Cardiac septum (tissue), 1 donor: ENCODE results near the gene FOXO3. TPM values are rescaled to one million over a fixed set of nuclear protein-coding genes. Genes with fewer than 3 reads are reported as not detected.
A peak's percentile ranks its signal among the peaks of the same experiment; 100 is the strongest.
"Not testable (repeated sequence)": the region's sequence is repeated elsewhere in the genome, so short reads cannot be mapped to it uniquely, and the experiment has no call there.

Source experiments
- DNase-seq: peaks from one replicate; pipeline ENCODE4 v3.0.0-alpha.2; 2020; ENCODE audit warnings: low spot score
- intact Hi-C: fragments of 100-400 bp; cut with DNase I; formaldehyde crosslinking; loops from one replicate; pipeline ENCODE4 v1.14.0; 2022
- total RNA-seq: library from RNA; stranded (reverse); fragmentation: NEBNext Ultra II Directional; extraction: Animal tissue kit (Norgen Biotek cat#: 25700); gene quantifications from one replicate; pipeline ENCODE4 v1.2.1, GENCODE V29; 2021
- donor health status: DM: no; HTN: no; CAD: no.

FOXO3 gene
- total RNA-seq, 1 donor from 2014 or later: 32.1 TPM

DNA sequence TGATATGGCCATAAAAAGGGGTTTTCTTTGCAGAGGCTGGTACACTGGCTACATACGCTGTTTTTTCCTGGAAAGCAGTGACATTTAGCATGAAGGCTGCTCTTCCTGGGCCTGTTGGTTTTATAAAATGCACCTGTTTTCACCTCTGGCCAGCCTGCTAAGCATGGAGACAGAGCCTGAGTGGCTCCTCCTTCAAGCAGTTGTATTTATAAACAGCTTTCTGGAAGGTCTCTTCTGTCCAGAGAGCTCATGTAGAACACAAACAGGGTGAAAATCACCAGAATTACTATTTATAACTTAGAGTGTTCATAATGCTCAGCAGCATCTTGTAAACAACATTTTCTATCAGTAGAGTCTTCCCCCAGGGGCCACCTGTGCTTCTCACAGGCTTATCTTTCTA is 109.0 kb downstream of the FOXO3 start:
- DNase-seq: no peak
- intact Hi-C loops: no loop called here

DNA sequence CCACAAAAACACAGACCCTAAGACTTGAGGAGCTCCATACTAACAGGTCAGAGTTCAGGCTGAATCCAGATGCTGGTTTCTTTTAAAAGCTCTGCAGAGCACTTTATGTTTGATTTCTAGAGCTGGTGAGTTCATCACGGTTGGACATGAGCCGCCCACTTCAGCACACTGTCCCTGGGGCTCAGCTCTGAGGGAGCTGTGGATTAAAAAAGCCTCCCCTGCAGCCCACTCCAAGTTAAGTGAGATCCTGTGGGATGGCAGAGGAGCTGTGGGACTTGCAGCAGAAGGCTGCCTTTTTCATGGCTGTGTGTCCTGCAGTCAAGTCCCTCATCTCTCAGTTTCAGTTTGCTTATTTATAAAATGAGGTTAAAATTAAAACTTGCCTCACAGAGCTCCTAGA is 110.5 kb downstream of the FOXO3 start:
- intact Hi-C loops: no loop called here
- no peak for DNase-seq

DNA sequence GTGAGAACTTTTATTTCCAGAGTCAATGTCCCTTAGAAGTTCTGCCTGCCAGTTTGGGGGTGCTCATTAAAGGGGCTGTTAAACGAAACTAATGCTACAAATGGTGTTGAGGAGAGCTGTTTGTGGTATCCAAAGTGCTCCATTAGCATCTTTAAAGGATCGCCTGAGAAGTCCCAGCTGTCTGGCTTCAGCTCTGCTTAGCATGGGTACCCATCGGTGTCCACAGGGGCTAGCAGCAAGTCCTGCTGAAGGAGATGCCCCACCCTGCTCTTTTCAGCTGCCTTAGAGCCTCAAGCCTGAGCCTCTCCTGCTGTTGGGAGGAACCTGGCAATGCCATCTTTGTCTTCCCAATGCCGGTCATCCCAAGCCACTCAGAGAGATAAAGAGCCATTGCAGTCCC is 111.1 kb downstream of the FOXO3 start:
- intact Hi-C loops: no loop called here
- no peak for DNase-seq

DNA sequence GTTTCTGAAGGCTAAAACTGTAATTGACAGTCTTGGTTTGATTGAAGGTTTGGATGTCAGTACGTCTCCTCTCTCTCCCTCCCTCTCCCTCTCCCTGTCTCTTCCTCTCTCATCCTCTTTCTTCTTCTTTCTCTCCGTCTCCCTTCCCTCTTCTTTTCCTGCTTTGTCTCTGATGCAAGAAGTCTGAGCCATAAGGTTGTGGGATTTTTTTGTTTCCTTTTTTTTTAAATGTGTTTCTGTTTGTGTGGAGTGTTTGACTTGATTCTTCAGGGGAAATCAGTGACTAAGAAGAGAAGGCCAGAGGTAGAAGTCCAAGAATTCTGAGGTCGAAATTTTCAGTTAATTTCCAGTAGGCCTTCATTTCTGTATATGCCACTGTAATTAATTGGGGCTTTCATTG is 111.9 kb downstream of the FOXO3 start:
- intact Hi-C loops: no loop called here
- no peak for DNase-seq

DNA sequence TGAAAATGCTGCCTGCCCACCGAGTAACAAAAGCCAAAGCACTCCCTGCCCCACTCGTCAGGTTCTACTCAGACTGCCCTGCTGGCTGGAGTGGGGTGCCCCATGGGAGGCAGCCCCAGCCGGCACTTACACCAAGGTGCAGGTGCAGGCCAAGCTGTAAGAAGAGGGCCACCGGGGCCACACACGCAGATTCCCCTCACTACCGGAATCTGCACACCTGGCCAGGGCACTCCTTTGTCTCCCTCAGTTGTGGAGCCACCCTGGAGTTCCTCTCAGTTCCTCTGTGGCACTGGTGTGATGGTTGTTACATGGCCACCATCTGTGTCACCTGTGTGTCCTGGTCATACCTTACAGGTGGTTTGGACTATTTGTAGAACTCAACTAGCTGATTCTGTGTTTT is 112.4 kb downstream of the FOXO3 start:
- DNase-seq: no peak
- intact Hi-C loops: no loop called here

DNA sequence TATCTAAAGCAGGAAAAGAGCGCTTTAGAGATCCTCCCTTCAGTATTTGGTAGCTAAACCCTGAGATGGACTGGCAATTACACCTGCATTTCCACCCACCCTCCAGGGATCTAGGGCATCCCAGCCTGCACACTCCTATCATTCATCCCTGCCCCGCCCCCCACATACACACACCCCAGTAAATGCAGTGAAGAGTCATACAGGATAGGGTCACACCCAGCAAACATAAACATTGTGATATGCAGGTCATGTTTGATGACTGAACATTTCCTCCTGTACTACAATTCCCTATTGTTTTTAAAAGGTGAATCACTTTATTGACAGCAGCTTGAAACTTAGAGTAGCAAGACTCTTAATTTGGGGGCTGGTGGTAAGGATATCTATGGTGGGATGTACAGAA is 112.9 kb downstream of the FOXO3 start:
- intact Hi-C loops: no loop called here
- no peak for DNase-seq

DNA sequence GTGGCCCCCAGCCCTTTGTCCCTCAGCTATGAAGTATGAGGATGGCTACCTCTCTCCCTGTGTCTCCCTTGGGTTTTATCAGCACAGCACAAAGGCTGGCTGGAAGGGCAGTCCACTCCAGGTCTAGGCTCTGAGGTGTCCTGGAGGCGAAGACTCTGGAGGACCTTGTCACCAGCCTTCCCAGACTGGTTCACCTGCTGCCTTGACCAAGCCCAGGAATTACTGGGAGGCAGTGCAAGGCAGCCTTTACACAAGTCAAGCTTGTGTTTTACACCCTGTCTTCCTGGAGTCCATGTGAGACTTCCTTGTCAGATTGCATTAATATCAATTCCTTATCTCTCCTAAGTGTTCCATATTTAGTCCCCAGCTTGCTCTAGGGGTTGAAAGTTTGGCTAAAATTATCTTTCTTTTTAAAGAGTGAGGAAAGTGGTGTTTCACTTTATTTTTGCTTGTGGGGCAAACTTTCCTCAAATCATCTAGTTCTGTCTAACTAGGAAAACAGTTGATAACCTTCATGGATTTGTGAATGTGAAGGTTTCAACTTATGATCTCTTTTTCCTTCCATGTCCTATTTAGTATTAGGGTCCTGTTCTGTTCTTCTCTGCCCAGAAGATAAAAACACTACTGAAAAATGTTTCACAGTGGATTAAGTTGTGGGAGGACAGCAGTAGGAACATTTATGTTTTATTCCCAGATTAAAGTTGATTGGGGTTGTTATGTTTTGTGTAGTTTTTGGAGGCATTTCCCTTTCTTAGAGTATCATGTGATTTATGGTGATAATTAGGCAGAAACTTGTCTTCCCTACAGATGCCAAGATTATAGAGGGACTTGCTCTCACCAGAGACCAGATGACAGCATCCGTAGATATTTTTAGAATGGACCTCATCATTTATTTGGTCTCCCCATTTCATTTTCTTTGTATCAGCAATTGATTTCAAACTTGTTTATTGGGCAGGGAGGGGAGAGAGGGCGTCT is 114.8 kb downstream of the FOXO3 start:
- no peak for DNase-seq
- intact Hi-C loops: no loop called here

DNA sequence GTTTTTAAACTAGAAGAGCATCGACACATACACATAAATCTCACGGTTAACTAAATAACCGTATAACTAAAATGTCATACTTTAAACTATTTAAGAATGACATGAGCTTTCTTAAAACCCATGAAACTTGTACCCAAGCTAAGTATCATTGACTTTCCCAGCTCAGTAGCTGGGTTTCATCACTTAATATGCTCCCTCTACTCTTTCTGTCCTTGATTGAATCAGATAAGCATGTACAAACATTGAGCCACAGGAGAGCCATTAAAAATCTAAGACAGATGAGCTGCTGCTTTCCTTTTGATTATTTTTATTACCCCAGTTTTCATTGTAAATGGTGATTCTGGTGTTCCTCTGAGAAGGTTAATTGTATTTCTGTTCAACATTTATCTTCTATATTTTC is 115.8 kb downstream of the FOXO3 start:
- intact Hi-C loops: no loop called here
- DNase-seq: no peak

DNA sequence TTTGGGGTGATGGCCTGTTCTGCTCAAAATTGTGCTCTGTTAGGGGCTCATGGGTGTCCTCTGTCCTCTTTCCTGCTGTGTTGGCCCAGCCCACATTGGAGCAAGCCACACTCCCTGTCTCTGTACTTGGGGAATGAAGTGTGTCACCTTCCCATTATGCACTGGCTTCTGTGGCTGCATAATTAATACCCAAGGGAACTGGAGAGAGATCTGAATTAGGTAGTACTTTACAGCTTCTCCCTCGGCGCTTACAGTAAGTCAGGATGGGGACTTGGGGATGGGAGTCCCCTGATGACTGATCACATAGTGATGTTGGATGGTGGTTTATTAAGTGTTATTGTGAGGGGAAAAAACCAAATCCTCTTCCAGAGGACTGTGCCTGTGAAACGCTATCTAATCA is 116.6 kb downstream of the FOXO3 start:
- DNase-seq: no peak
- intact Hi-C loops: no loop called here

DNA sequence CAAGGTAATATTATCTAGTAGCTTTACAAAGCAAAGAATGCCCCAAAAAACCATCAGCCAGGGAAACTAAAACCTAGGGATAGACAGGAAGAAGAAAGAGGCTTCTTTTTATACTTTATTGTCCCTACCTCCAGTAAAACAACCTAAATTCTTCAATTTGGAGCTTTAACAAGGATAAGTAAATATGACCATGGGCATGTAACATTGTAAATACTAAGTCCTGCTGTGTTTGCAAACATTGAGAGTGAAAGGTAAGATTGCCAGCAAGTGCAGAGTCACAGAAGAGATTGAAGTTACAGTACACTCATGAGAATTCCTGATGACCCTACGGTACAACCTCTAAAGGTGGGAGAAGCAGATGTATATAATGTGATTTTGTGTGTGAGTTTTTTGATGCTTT is 117.2 kb downstream of the FOXO3 start:
- intact Hi-C loops: no loop called here
- no peak for DNase-seq

DNA sequence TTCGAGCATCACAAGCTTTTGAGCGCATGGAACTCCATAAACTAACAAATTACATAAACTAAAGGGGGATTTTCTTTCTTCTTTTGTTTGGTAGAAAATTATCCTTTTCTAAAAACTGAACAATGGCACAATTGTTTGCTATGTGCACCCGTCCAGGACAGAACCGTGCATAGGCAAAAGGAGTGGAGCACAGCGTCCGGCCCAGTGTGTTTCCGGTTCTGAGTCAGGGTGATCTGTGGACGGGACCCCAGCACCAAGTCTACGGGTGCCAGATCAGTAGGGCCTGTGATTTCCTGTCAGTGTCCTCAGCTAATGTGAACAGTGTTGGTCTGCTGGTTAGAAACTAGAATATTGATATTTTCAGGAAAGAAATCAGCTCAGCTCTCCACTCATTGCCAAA is 119.6 kb downstream of the FOXO3 start:
- intact Hi-C loops, DNase-seq: not testable (repeated sequence)

DNA sequence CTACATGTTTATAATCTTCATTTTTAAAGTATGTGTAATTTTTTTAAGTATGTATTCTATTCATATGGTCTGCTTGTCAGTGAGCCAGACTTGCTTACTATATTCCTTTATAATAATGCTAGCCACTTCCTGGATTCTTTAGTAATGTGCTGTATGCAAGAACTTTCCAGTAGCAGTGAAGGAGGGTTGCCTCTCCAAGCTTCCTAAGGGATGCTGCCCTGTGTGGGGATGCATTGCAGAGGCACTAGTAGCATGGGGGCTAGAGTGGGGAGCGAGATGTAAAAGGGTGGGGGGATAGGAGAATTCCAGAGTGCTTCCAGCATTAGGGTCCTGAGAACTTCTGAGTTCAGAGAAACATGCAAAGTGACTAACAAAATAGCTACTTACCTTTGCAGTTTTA is 121.0 kb downstream of the FOXO3 start:
- intact Hi-C loops, DNase-seq: not testable (repeated sequence)

DNA sequence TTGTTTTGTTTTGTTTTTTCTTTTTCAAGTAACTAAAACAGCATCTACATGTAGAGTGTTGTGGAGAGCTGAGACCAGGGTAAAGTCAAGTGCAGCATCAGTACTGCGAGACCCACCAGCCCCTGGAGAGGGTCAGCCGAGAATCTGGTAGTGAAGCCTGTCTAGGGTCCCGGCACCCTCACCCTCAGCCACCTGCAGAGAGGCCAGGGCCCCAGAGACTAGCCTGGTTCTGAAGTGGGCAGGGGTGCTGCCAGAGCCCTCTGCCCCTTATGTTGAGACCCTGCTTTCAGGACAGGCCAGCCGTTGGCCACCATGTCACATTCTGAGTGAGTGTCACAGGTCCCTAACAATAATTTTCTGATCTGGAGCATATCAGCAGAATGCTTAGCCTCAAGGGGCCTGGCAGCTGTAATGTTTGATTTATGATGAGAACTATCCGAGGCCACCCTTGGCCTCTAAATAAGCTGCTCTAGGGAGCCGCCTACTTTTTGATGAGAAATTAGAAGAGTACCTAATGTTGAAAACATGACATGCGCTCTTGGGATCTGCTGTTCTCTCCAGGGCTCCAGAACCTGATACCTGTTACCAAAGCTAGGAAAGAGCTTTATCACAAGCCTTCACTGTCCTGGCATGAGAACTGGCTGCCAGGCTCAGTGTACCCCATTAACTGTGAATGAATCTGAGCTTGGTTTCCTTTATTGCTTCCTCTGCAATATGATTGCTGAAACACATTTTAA is 121.8 kb downstream of the FOXO3 start:
- DNase-seq, intact Hi-C loops: not testable (repeated sequence)

DNA sequence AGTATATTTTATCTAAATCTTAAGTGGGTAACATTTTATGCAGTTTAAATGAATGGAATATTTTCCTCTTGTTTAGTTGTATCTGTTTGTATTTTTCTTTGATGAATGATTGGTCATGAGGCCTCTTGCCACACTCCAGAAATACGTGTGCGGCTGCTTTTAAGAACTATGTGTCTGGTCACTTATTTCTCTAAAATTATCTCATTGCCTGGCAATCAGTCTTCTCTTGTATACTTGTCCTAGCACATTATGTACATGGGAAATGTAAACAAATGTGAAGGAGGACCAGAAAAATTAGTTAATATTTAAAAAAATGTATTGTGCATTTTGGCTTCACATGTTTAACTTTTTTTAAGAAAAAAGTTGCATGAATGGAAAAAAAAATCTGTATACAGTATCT is 123.3 kb downstream of the FOXO3 start:
- DNase-seq, intact Hi-C loops: not testable (repeated sequence)

DNA sequence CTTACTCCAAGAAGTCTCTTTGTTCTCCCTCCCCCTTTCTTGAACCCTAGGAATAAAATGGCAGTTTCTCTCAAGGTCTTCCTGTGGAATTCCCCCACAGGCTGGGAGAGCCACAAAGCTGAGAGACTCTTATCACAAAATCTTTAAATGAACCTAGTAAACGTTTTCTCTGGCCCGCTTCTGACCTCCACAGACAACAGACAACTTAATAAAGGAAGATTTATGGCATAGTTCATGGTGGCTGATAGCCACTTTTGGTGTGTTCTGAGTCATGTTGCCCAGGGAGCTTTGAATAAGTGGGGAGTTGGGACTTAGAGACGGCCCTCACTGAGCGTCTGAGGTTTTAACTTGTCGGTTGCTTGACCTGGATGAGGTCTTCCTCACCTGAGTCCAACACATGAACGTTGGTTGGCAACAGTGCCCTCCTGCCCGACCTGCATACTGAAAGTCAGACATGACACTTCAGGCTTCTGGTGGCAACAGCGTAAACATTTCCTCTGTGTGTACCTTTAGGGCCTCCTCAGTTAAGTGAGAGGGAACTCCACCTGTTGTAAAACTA is 124.1 kb downstream of the FOXO3 start:
- intact Hi-C loops: loop anchor here (5.0 kb wide), 1 partner anchor 118 kb away; no protein-coding TSS in a partner anchor
- DNase-seq: no peak

DNA sequence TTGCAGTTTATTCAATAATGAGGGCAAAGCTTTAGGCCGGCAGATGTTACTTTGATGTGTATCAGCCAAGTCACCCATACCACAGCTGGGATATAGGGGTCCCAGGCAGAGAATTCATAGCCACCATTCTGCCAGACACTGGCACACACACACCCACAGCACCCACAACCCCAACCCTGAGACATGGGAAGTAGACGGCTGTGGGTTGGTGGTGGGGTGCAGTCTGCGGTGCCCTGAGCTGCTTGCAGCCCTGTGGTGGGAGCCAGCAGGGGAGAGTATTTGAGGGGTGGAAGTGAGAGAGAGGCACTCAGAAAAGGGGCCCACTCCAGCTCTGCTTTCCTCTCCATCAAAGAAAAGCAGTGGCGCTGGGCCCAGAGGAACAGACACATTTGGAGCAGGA is 125.3 kb downstream of the FOXO3 start:
- intact Hi-C loops: loop anchor here (5.0 kb wide), 1 partner anchor 119 kb away; no protein-coding TSS in a partner anchor
- DNase-seq: no peak

DNA sequence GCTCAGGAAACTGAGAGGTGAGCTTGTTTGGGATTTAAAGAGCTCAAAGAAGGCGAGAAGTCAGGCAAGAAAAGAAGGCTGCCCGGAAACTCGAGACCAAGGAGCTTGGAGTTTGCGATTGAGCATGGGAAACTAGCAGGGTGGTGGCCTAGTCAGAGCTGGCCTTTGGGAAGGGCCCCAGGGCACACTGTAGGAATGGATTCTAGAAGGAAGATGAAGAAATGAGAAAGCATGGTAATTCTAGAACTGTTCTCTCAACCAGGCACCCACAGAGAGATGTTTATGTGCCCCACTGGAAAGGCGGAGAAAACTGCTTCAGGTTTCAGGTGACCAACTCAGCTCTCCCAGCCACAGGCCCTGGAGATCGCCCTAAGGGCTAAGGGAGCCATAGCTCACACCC is 126.2 kb downstream of the FOXO3 start:
- DNase-seq: no peak
- intact Hi-C loops: loop anchor here (5.0 kb wide), 1 partner anchor 120 kb away; no protein-coding TSS in a partner anchor

DNA sequence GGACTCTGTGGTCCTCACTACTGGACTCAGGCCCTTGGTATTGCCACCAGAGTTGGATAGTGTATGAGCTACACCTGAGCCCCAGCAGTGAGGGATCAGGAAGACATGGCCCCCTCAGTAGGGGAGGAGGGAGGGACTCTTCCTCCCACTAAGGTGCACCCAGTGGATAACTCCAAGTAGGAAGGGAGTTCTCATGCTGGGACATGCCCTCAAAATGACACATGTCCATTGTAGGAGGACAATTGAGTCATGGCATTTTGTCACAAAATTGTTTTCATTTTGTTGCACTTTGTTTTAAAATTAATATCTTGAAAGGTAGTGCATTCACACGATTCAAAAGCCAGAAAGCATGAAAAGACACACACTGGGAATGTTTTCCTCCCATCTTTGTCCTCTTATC is 127.2 kb downstream of the FOXO3 start:
- intact Hi-C loops: loop anchor here (5.0 kb wide), 1 partner anchor 121 kb away; no protein-coding TSS in a partner anchor
- DNase-seq: no peak

DNA sequence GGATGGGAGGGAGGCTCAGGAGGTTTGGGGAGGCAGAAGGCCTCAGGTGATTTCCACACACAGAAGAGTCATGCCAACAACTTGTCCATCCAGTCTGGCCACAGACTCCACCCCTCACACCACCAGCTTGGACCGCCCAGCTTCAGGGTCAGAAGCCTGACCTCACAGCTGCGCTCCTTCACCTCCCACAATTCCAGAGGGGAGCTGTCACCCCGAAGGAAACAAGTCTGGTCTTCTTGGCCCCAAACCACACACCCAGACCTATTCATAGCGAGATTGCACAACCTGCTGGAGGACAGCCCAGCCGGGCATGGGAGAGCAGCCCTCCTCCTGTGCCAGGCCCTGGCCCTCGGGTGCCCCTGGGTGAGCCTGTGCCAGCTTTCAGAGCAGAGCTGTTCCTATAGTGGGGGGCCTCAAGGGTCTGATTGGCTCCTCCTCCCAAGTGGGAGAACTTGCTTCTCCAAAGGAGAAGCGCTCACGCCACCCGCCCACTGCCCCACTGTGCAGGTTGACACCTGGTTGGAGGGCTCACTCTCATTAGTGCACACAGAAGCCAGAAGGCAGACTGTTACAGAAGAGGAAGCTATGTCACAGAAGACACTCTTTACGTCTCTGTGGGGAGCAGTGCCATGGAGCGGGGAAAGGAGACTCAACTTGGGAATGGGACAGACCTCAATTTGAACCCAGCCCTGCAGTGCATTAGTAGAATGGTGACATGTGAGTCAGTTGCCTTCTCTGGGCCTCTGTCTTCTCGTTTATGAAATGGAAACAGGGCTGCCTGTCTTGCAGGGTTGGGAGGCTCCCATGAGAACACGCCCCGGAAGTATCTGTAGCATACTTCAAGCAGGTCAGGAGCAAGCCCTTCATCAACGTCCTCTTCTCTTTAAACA is 128.8 kb downstream of the FOXO3 start:
- DNase-seq: peak; percentile 93
- intact Hi-C loops: loop anchor here (5.0 kb wide), 1 partner anchor 122 kb away; no protein-coding TSS in a partner anchor
